OCI-LY7 (cell line): ENCODE measurements around the gene MTHFD1L. TPM values are rescaled to one million over a fixed set of nuclear protein-coding genes. Genes with fewer than 3 reads are reported as not detected.
A peak's percentile ranks its signal among the peaks of the same experiment; 100 is the strongest.

ENCODE experiments used
- BruUV-seq: library from RNA; stranded (reverse); fragments of 400-500 nt; replicated peaks from 2 replicates; lab custom pipeline; 2021; lab: Mats Ljungman, UMichigan
- CTCF ChIA-PET: fragments of 300-600 bp; sonication (Branson Sonifier 250); formaldehyde crosslinking; loops from one replicate; lab custom pipeline; 2022; ENCODE audit warnings: antibody characterized with exemption; ENCODE audit not compliant: unreplicated experiment; lab: Charles Lee
- POLR2A ChIA-PET: fragments of 300-600 bp; sonication (Branson Sonifier 250); formaldehyde crosslinking; loops from one replicate; lab custom pipeline; 2022; ENCODE audit warnings: antibody characterized with exemption; lab: Charles Lee
- DNase-seq: peaks from one replicate; pipeline ENCODE4 v3.0.0-alpha.2; 2015; ENCODE audit warnings: low spot score
- H2AFZ ChIP-seq: fragments of 200-600 bp; sonication (generic), shearing (Covaris generic); 2 replicates; pipeline ENCODE4 v1.6.1; 2014; ENCODE audit warnings: mild to moderate bottlenecking, antibody characterized with exemption, low read length, moderate library complexity
- H3K27ac ChIP-seq: fragments of 200-600 bp; sonication (generic); 2 replicates; pipeline ENCODE4 v1.5.1; 2014; ENCODE audit warnings: mixed run types, low read depth, mild to moderate bottlenecking, moderate library complexity, low read length, inconsistent platforms; ENCODE audit not compliant: poor library complexity, severe bottlenecking
- H3K36me3 ChIP-seq: fragments of 200-600 bp; sonication (generic); 2 replicates; pipeline ENCODE4 v1.6.1; 2014; ENCODE audit warnings: mild to moderate bottlenecking, antibody characterized with exemption, low read length, moderate library complexity, mixed read lengths; ENCODE audit not compliant: insufficient read depth
- H3K4me1 ChIP-seq: fragments of 200-600 bp; sonication (generic); 2 replicates; pipeline ENCODE4 v1.5.1; 2014; ENCODE audit warnings: mild to moderate bottlenecking, low read length; ENCODE audit not compliant: insufficient read depth, poor library complexity, severe bottlenecking
- H3K4me2 ChIP-seq: fragments of 200-600 bp; sonication (generic); 2 replicates; pipeline ENCODE4 v1.6.1; 2014; ENCODE audit warnings: mild to moderate bottlenecking, low read length
- H3K4me3 ChIP-seq: fragments of 200-600 bp; sonication (generic); 2 replicates; pipeline ENCODE4 v1.5.1; 2014; ENCODE audit warnings: mild to moderate bottlenecking, low read depth, low read length; ENCODE audit not compliant: poor library complexity, severe bottlenecking
- H3K79me2 ChIP-seq: fragments of 200-600 bp; sonication (generic); 2 replicates; pipeline ENCODE4 v1.6.1; 2016; ENCODE audit warnings: low read depth, mild to moderate bottlenecking, low read length, moderate library complexity, mixed read lengths; ENCODE audit not compliant: insufficient read depth
- H3K9me2 ChIP-seq: fragments of 200-600 bp; sonication (generic); 2 replicates; pipeline ENCODE4 v1.6.1; 2016; ENCODE audit warnings: mild to moderate bottlenecking, low read length, mixed read lengths; ENCODE audit not compliant: insufficient read depth
- H3K9me3 ChIP-seq: fragments of 200-600 bp; sonication (generic); 2 replicates; pipeline ENCODE4 v1.6.1; 2014; ENCODE audit warnings: mild to moderate bottlenecking, mixed run types, low read length, mixed read lengths
- H4K20me1 ChIP-seq: fragments of 200-600 bp; sonication (generic); 2 replicates; pipeline ENCODE4 v1.6.1; 2014; ENCODE audit warnings: mild to moderate bottlenecking, antibody characterized with exemption, low read length, moderate library complexity, mixed read lengths; ENCODE audit not compliant: insufficient read depth
- CTCF ChIP-seq: fragments of 200-600 bp; sonication (generic); conservative IDR thresholded peaks from 2 replicates; pipeline ENCODE4 v1.5.1; 2014; ENCODE audit warnings: mild to moderate bottlenecking, antibody characterized with exemption, low read length, moderate library complexity, mixed read lengths
- EZH2phosphoT487 ChIP-seq: fragments of 200-600 bp; sonication (generic); IDR thresholded peaks from 2 replicates; pipeline ENCODE4 v1.6.1; 2018; ENCODE audit warnings: low read depth, borderline replicate concordance, mild to moderate bottlenecking, mixed run types, antibody characterized with exemption, low read length, moderate library complexity, mixed read lengths
- intact Hi-C: fragments of 100-400 bp; cut with micrococcal nuclease; formaldehyde crosslinking; loops from one replicate; pipeline ENCODE4 v1.10.0; 2022; ENCODE audit not compliant: unreplicated experiment
- total RNA-seq, 2 experiments: library from RNA; depleted of rRNA in 1 of 2; stranded (reverse); fragments of >200 nt in 1 of 2; shearing (Covaris generic) in 1 of 2; gene quantifications; 2 replicates each; pipeline ENCODE4 v1.2.3, GENCODE V29; 2014 to 2022

MTHFD1L gene
- total RNA-seq, 2 experiments from 2014 or later: 68.4 to 144 TPM

- no peaks in the 10 kb centered on the region for H4K20me1 ChIP-seq
These were observed 34.5 kb downstream of the MTHFD1L start for GRCh38 chr6:150900049-150900448.

GRCh38 chr6:150902142-150902776 lies 36.8 kb downstream of the MTHFD1L start:
- no TSS peak for BruUV-seq
- ChIA-PET POLR2A (interaction anchor here (0.7 to 1.4 kb wide), 3 partner anchors 9 to 209 kb away, joined by 3 read pairs; no protein-coding TSS in a partner anchor), CTCF (no interaction called here)
- Histone ChIP-seq H3K79me2 (no peaks in the 10 kb centered on the region), H3K27ac (no peak overlapping the region), H3K4me2 (no peak overlapping the region), H2AFZ (no peak overlapping the region), H3K4me1 (no peaks in the 10 kb centered on the region), H4K20me1 (no peaks in the 10 kb centered on the region), H3K36me3 (peaks cover 82% of the 10 kb centered on the region), H3K4me3 (no peak overlapping the region), H3K9me3 (no peaks in the 10 kb centered on the region), H3K9me2 (no peaks in the 10 kb centered on the region)
- intact Hi-C loops: no loop called here
- DNase-seq: no peak
- TF ChIP-seq EZH2phosphoT487 (no peak), CTCF (no peak)

More at GRCh38 chr6:150900049-150900448, 34.5 kb downstream of the MTHFD1L start:
- intact Hi-C loops: no loop called here
- Histone ChIP-seq H3K79me2 (no peaks in the 10 kb centered on the region), H3K4me2 (no peak overlapping the region), H3K4me1 (peaks cover 2% of the 10 kb centered on the region), H3K9me2 (no peaks in the 10 kb centered on the region), H3K9me3 (no peaks in the 10 kb centered on the region), H2AFZ (no peak overlapping the region), H3K36me3 (peaks cover 82% of the 10 kb centered on the region), H3K4me3 (no peak overlapping the region), H3K27ac (no peak overlapping the region)
- ChIA-PET CTCF (no interaction called here), POLR2A (interaction anchor here (1.0 kb wide), 1 partner anchor 226 kb away, joined by 3 read pairs; no protein-coding TSS in a partner anchor)
- no peak for TF ChIP-seq CTCF
- TF ChIP-seq EZH2phosphoT487: no peak
- BruUV-seq: no TSS peak
- no peak for DNase-seq

- no peaks in the 10 kb centered on the region for H3K9me2 ChIP-seq
- H3K4me1 ChIP-seq: no peaks in the 10 kb centered on the region
- no peak overlapping the region for H2AFZ ChIP-seq
- no peak for DNase-seq
- no peaks in the 10 kb centered on the region for H4K20me1 ChIP-seq
- peaks cover 89% of the 10 kb centered on the region for H3K36me3 ChIP-seq
- intact Hi-C loops: no loop called here
- H3K9me3 ChIP-seq: no peaks in the 10 kb centered on the region
- CTCF ChIA-PET: no interaction called here
- no peak overlapping the region for H3K27ac ChIP-seq
- H3K4me2 ChIP-seq: no peak overlapping the region
- H3K4me3 ChIP-seq: no peak overlapping the region
- H3K79me2 ChIP-seq: no peaks in the 10 kb centered on the region
- BruUV-seq: no TSS peak
- TF ChIP-seq EZH2phosphoT487 (no peak), CTCF (peak; percentile 74)
- POLR2A ChIA-PET: no interaction called here
These were observed 40.3 kb downstream of the MTHFD1L start for GRCh38 chr6:150905769-150906168.
